ENCODE results near the gene DCLRE1C. TPM values are rescaled to one million over a fixed set of nuclear protein-coding genes. Genes with fewer than 3 reads are reported as not detected.
A peak's percentile ranks its signal among the peaks of the same experiment; 100 is the strongest.
"Not testable (repeated sequence)": the region's sequence is repeated elsewhere in the genome, so short reads cannot be mapped to it uniquely, and the experiment has no call there.

Gene DCLRE1C
- total RNA-seq, 1 donor from 2014 or later, result 7.5 TPM

DNA sequence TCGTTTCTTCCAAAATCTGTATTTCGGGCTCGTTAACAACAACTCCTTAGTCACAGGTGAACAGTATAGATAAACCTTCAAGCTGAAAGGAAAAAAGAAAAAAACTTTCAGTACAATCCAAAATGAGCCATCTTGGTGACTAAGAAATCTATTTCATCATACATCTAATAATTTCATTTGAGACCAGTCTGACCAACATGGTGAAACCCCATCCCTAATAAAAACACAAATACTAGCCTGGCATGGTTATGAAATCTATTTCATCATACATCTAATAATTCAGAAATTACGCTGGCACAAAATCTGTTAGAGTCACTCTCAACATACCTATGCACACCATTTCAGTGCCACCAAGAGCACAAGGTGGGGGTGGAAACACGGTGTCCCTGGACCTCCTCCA, 8.8 kb downstream of the DCLRE1C start:
- DNase-seq (ENCODE audit: low read depth, low spot score), result no peak

- DNase-seq (ENCODE audit: low read depth, low spot score), result not testable (repeated sequence)
Measured at GRCh38 chr10:14942950-14943338, 11.0 kb downstream of the DCLRE1C start.

DNA sequence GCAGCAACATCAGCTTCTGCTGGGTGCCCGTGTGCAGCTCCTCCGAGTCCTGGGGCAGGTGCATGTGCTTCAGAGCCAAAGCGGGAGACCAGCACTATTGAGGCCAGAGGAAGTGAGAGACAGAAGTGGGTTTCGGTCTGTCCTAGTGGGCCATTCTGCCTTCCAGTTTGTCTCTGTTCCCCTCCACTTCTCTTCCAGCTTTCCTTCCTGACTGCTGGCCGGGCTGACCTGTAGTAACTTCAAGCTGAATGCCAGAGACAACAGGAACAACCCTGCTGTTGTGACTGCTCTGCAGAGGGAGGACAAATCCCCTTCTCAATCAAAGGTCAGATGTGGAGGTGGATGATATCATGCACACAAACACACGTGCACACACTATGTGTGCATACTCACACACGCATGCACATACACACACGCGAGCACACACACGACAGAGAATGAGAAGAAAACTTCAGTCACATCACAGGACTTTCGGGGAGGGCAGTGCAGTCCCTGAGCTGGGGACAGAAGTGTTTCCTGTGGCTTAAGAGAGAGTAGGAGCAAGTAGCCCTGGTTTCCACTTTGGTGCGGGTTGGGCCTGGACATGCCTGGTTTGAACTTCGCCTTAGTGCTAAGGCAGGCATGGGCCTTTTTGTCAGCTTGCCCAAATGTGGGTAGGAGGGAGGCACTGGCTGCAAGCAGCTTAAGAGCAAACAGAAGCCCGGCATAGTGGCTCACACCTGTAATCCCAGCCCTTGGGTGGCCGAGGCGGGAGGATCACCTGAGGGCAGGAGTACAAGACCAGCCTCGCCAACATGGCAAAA, 11.5 kb downstream of the DCLRE1C start:
- DNase-seq (ENCODE audit: low read depth, low spot score), result not testable (repeated sequence)

DNA sequence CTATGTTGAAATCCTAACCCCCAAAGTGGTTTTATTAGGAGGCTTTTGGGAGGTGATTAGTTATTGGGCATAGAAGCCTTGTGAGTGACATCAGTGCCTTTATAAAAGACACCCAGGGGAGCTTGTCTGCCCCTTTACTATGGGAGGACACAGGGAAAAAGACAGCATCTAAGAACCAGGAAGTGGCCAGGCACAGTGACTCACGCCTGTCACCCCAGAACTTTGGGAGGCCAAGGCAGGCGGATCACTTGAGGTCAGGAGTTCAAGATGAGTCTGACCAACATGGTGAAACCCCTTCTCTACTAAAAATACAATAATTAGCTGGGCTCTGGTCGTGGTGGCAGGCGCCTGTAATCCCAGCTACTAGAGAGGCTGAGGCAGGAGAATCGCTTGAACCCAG, 14.9 kb downstream of the DCLRE1C start:
- DNase-seq (ENCODE audit: low read depth, low spot score), result not testable (repeated sequence)

- no peak for DNase-seq (ENCODE audit: low read depth, low spot score)
Measured at GRCh38 chr10:14936584-14936983, 17.3 kb downstream of the DCLRE1C start.

DNA sequence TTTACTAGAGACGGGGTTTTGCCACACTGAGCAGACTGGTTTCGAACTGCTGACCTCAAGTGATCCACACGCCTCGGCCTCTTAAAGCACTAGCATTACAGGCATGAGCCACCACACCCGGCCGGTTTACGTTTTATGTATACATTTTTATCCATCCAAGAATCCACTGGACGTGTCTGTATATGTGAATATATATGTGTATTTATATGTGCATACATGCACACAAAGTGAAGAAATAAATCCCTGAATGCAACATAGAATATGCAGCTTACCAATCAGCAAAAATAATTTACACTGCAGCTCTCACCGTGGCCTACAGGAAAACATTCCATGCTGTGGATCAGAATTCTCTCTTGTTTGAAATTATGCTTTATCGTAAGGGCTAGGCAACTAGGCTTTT, 23.3 kb downstream of the DCLRE1C start:
- no peak for DNase-seq (ENCODE audit: low read depth, low spot score)

GRCh38 chr10:14926722-14927416, 27.0 kb downstream of the DCLRE1C start:
- DNase-seq (ENCODE audit: low read depth, low spot score), result no peak

DNA sequence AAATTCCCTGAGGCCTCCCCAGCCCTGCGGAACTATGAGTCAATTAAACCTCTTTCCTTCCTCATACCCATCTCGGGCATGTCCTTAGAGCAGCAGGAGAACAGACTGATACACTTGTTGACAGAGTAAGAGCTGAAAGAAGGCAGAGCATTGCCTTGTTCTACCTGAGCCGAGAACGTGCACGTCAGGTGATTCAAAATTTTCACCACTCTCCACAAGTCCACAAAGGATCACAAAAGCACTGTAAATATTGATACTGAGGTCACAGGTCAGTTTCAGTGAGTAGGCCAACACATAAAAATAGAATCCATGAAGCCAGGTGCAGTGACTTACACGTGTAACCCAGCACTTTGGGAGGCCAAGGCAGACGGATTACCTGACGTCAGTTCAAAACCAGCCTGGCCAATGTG, 27.8 kb downstream of the DCLRE1C start:
- DNase-seq (ENCODE audit: low read depth, low spot score), result no peak

DNA sequence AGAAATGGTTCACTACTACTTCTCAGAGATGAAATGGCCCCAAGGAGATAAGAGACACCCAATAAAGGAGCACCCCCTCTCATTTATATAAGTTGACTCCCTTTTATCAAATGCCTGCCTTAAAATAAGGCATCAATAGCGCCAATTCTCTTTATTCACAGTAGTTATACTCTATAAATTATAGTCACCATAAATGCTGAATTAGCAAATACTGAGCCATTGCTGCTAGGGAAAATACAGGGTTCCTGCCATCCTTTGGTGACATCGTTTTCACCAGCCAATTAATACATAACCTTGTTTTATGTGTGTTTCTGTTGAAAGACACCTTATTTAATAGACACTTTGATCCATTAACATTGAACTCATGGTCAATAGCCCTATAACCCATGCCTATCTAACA, 28.6 kb downstream of the DCLRE1C start:
- no peak for DNase-seq (ENCODE audit: low read depth, low spot score)

DNA sequence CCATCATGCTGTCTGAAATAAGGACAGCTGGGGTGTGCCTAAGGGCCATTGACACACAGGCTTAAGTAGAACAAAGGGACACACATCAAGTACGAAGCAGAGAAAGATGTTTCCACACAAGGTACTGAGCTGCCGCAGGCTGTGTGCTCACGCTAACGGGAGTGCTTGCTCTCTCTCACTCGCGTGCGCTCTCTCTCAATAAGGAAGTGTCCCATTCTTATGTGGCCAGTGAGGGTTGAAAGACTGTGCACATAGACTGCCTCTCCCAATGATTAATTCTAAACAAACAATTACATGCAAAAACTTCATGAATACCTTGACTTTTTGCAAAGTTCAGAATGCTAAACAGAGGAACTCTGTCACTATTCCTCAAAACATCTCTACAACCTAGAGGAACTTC, 29.9 kb downstream of the DCLRE1C start:
- DNase-seq (ENCODE audit: low read depth, low spot score), result no peak

- DNase-seq (ENCODE audit: low read depth, low spot score), result no peak
Measured at GRCh38 chr10:14918964-14919363, 34.9 kb downstream of the DCLRE1C start.

- no peak for DNase-seq (ENCODE audit: low read depth, low spot score)
Measured at GRCh38 chr10:14917827-14918226, 36.1 kb downstream of the DCLRE1C start.

DNA sequence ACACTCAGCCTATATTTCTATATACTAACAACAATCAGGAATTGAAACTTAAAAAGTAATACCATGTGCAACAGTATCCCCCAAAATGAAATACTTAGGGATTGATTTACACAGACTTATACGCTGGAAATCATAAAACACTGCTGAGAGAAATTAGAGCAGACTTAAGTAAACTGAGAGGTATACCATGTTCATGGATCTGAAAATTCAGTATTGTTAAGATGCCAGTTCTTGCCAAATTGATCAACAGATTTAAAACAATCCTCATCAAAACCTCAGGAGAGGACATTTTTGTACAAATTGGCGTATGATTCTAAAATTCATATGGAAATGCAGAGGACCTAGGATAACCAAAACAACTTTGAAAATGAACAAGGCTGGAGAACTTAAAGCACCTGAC, 37.3 kb downstream of the DCLRE1C start:
- no peak for DNase-seq (ENCODE audit: low read depth, low spot score)

- DNase-seq (ENCODE audit: low read depth, low spot score), result no peak
Measured at GRCh38 chr10:14911801-14912200, 42.1 kb downstream of the DCLRE1C start.

GRCh38 chr10:14910953-14911352, 42.9 kb downstream of the DCLRE1C start:
- DNase-seq (ENCODE audit: low read depth, low spot score), result no peak

- no peak for DNase-seq (ENCODE audit: low read depth, low spot score)
Measured at GRCh38 chr10:14909101-14909500, 44.8 kb downstream of the DCLRE1C start.

- DNase-seq (ENCODE audit: low read depth, low spot score), result not testable (repeated sequence)
Measured at GRCh38 chr10:14907591-14907990, 46.3 kb downstream of the DCLRE1C start.

GRCh38 chr10:14906765-14907164, 47.1 kb downstream of the DCLRE1C start:
- no peak for DNase-seq (ENCODE audit: low read depth, low spot score)

DNA sequence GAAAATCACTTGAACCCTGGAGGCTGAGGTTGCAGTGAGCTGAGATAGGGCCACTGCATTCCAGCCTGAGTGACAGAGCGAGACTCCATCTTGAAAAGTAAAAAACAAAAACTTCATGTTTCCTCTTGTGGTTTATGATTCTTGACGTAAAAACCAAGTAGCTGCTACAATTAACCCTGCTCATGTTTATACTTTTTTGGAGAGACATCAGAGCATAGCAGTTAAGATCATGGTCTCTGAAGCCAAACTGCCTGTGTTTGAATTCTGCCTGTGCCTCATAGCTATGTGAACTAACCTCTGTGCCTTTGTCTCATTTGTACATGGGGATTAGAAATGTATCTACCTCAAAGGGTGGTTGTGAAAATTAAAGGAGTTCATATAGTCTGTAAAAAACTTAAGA, 48.0 kb downstream of the DCLRE1C start:
- no peak for DNase-seq (ENCODE audit: low read depth, low spot score)

- no peak for DNase-seq (ENCODE audit: low read depth, low spot score)
Measured at GRCh38 chr10:14904864-14905263, 49.0 kb downstream of the DCLRE1C start.

- DNase-seq (ENCODE audit: low read depth, low spot score), result peak; percentile 7
Measured at GRCh38 chr10:14904316-14904732, 49.6 kb downstream of the DCLRE1C start.

DNA sequence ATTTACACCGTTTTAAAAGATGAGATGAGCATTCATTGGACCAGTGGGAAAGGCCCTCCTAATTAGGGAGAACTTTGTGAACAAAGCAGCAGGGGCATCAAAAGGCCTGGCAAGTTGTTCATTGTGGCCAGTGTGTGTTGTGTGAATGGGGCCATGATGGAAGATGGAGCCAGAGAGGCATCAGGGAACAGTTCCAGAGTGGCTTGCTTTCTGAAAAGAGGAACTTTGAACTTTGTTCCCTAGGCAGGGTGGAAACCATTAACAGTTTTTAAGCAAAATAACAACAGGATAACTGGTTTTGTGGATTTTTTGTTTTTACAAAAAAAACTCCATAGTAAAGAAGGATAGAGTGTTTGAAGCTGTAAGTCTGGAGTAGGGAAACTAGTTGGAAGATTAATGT, 62.7 kb downstream of the DCLRE1C start:
- no peak for DNase-seq (ENCODE audit: low read depth, low spot score)

GRCh38 chr10:14889318-14889717, 64.6 kb downstream of the DCLRE1C start:
- no peak for DNase-seq (ENCODE audit: low read depth, low spot score)
